ENCODE results near the gene ATG3. TPM values are rescaled to one million over a fixed set of nuclear protein-coding genes. Genes with fewer than 3 reads are reported as not detected.
"Not testable (repeated sequence)": the region's sequence is repeated elsewhere in the genome, so short reads cannot be mapped to it uniquely, and the experiment has no call there.

Gene ATG3
- polyA plus RNA-seq, 10 donors: 29.4 to 34.9 (median 30.8) TPM

- DNase-seq: no peak
Observed at GRCh38 chr3:112564940-112565305, 3.2 kb upstream of the ATG3 start.

- DNase-seq: not testable (repeated sequence)
Observed at GRCh38 chr3:112564247-112564939, 2.6 kb upstream of the ATG3 start.

GRCh38 chr3:112561484-112561733 is 353 bp downstream of the ATG3 start:
- no peak for DNase-seq

DNA sequence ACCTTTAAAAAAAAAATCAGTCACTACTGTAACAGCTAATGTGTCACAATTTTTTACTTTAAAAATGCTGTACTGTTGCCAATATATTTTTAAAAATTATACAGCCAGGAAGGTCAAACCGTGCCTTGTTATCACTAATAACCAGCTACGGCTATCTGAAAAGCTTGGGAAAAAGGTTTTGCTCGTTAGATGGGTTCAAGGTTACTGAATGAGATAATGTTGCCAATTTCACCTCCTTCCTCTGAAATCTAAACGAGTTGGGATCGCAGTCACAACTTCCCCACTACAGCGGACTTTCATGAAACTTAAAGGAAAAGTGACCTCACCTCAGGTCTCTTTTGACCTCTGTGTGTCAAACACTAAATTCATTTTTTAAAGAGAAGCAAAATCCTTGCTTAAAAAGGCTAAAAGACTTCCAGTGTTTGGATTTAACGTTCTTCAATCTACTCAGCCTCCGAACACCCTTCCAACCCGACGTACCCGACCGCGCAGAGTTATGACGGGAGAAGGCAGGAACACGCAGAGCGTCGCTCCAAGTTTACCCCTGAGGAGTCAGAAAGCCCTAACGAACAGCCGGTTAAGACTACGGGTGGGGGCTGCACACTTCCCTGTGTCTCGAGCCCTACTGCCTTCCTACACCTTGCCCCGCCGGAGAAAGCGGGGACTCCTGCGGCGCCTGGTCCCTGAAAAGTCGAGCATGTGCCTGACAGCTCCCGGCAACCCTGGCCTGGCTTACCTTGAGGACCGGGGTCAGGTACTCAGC is 860 bp downstream of the ATG3 start:
- peak; percentile 80 to 91 (median 81) for DNase-seq

- DNase-seq: no peak
Observed at GRCh38 chr3:112560307-112560706, 1.5 kb downstream of the ATG3 start.

- DNase-seq: no peak
Observed at GRCh38 chr3:112557976-112558375, 3.8 kb downstream of the ATG3 start.

GRCh38 chr3:112555535-112556170 is 6.1 kb downstream of the ATG3 start:
- no peak for DNase-seq

GRCh38 chr3:112550859-112551258 is 10.9 kb downstream of the ATG3 start:
- DNase-seq: no peak

- no peak for DNase-seq
Observed at GRCh38 chr3:112546216-112546759, 15.5 kb downstream of the ATG3 start.

GRCh38 chr3:112539825-112540650 is 21.7 kb downstream of the ATG3 start:
- no peak for DNase-seq

DNA sequence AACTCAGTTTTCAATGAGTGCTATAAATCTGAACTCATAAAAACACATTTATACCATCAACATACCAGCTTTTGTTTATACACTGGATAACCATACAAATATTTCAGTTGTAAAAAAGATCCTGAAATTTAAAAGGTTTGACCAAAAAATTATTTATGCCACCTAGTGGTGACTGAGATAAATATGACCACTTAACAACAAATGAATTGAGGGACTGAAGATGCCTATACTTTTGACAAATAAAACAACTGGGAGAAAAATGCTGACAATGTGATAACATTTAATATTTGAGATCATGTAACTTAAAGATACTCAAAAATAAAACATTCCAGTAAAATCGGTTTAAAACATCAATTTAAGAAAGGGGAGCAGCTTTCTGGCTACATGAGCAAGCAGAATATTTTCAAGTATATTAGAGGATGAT is 30.4 kb downstream of the ATG3 start:
- DNase-seq: peak; percentile 8 to 42 (median 27)

DNA sequence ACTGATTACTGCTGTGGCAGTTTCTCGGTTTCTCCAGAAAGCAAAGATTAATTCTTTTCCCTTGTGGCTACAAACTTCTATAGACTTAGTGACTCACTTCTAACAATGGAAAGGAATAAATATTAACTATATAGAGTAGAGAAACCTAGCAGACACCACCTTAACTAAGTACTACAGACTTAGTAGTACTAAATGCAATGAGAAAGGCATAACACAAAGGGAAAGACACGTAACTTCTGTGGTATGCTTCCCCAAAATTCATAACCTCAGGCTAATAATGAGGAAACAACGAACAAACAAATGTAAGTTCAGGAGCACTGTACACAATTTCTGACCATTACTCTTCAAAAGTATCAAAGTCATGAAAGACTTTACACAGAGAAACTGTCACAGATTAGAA is 31.2 kb downstream of the ATG3 start:
- no peak for DNase-seq

DNA sequence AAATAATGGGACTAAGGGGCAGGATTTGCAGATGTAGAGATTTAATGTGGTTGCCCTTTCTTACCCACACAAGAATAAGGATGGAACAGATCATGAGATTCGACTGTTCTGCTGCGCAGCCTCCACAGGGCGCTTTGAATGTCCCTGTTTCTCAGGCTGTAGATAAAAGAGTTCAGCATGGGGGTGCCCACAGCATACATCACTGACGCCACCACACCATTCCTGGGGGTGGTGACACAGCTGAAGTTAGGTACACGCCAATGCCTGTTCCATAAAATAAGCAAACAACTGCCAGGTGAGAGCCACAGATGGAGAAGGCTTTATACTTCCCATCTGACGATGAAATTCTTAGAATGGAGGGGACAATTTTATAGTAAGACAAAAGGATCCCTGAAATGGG is 37.6 kb downstream of the ATG3 start:
- DNase-seq: not testable (repeated sequence)

- peak; percentile 42 to 70 (median 54) for DNase-seq
Observed at GRCh38 chr3:112519424-112520001, 42.2 kb downstream of the ATG3 start.

GRCh38 chr3:112518970-112519369 is 42.8 kb downstream of the ATG3 start:
- not testable (repeated sequence) for DNase-seq

DNA sequence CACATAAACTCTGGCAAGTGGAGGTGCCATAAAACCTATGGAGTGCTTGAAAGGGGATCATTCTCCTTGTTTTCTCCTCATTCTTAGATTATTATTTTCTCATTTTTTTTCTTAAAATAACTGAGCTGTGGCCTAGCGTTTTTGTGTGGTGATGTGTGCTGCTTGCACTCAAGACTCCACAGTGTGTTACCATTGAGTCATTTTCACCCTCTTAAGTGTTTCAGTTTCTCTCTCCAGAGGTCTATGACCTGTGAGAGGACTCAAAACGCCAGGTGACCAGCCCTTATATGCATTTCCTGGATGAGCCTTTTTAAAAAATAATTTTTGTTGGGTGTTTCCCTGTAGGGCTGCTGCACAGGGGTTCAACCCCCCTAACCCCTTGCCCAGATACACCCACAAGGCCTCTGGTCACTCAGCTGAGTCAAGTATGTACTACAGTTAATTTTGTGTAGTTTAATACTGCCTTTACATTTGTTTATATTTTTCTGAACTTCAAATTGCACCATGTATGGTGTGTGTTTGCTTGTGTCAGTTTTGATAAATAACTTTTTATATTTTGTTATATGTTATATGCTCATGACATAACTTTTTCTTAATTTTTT is 47.1 kb downstream of the ATG3 start:
- DNase-seq: no peak

GRCh38 chr3:112512320-112512719 is 49.4 kb downstream of the ATG3 start:
- no peak for DNase-seq

DNA sequence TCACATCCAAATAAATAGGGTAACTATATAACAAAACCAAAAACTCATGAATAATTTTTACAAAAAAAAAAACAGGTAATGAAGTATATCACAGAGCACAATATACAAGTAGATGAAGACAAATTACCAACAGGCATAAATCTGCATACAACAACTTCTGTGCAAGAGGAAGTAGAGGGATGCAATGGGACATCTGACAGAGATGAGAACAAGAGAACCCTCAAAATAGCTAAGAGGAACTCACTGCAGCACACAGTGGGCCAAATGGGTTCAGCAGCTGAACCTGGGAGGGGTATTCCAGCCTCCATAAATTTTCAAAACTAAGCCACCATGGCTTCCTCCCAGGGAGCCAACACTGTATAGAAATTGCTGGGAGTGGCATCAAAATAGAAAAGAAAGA is 52.9 kb downstream of the ATG3 start:
- DNase-seq: no peak

GRCh38 chr3:112508261-112508660 is 53.5 kb downstream of the ATG3 start:
- no peak for DNase-seq

GRCh38 chr3:112505907-112506306 is 55.9 kb downstream of the ATG3 start:
- DNase-seq: no peak

DNA sequence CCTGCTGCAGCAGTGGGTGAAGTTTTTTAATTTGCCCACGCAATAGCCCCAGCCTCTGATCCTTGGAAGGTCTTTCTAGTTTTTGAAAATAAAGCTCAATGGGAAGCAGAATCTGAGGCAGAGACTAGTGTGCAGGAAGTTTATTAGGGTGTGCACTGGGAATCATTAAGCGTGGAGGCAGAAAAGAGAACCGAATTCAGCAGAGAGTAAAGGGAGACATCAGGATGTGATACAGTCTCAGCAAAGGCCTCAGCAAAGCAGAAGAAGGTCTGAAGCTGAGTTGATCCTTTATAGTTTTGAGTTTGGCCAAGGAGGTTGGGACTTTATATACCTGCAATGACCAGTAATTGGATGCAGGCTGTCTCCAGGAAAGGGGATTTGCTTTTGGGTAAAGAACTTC is 57.6 kb downstream of the ATG3 start:
- no peak for DNase-seq

Measured in muscle of back (tissue), 11 donors.